Measurements from ENCODE around the gene FBLIM1. TPM values are rescaled to one million over a fixed set of nuclear protein-coding genes. Genes with fewer than 3 reads are reported as not detected.
A peak's percentile ranks its signal among the peaks of the same experiment; 100 is the strongest.

Gene FBLIM1
- total RNA-seq, 1 donor from 2014 or later, result 198 TPM

DNA sequence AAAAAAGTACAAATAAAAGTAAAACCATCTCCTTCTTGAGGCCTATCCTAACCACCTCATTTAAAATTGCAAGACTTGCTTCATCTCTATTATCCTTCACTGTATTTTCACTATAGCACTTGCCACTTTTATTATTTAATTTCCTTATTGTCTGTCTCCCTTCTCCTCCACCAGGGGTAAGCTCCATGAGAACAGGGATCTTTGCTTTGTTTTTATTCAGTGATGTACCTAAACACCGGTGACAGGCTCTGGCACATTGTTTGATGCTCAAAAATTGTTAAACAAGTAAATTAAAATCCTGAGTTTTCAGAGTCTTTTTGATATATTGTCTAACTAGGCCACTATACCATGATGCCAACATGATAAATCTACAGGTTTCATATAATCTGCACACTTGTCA, 71.7 kb downstream of the FBLIM1 start:
- no peak for DNase-seq (ENCODE audit: low spot score)
- H3K9me3 Mint-ChIP-seq (ENCODE audit: unreplicated experiment), result no peaks in the 10 kb centered on the region
- H3K27me3 Mint-ChIP-seq (ENCODE audit: unreplicated experiment), result peaks cover 9% of the 10 kb centered on the region
- peaks cover 19% of the 10 kb centered on the region for H3K4me1 Mint-ChIP-seq (ENCODE audit: unreplicated experiment)
- H3K4me3 Mint-ChIP-seq (ENCODE audit: unreplicated experiment), result no peak overlapping the region
- no peak overlapping the region for H3K27ac Mint-ChIP-seq (ENCODE audit: unreplicated experiment)
- TF ChIP-seq, protein P1, sequence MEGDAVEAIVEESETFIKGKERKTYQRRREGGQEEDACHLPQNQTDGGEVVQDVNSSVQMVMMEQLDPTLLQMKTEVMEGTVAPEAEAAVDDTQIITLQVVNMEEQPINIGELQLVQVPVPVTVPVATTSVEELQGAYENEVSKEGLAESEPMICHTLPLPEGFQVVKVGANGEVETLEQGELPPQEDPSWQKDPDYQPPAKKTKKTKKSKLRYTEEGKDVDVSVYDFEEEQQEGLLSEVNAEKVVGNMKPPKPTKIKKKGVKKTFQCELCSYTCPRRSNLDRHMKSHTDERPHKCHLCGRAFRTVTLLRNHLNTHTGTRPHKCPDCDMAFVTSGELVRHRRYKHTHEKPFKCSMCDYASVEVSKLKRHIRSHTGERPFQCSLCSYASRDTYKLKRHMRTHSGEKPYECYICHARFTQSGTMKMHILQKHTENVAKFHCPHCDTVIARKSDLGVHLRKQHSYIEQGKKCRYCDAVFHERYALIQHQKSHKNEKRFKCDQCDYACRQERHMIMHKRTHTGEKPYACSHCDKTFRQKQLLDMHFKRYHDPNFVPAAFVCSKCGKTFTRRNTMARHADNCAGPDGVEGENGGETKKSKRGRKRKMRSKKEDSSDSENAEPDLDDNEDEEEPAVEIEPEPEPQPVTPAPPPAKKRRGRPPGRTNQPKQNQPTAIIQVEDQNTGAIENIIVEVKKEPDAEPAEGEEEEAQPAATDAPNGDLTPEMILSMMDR (IDR thresholded peaks at IDR 0.05; ENCODE audit: unreplicated experiment), result no peak
- peaks cover 5% of the 10 kb centered on the region for H3K36me3 Mint-ChIP-seq (ENCODE audit: low read depth, unreplicated experiment)

DNA sequence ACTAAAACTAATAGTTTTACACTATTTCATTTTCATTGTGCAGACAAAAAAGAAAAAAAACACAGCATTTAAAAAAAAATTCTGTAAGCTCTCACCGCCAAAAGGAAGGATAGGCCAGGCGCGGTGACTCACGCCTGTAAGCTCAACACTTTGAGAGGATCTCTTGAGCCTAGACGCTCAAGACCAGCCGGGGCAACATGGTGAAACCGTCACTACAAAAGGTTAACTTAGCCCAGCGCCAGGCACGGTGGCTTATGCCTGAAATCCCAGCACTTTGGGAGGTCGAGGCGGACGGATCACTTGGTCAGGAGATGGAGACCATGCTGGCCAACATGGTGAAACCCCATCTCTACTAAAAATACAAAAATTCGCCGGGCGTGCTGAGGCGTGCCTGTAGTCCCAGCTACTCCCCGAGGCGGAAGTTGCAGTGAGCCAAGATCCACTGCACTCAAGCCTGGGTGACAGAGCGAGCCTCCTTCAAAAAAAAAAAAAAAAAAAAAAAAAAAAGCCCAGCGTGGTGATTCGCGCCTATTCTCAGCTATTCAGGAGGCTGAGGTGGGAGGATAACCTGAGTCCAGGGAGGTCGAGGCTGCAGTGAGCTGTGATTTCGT, 74.6 kb downstream of the FBLIM1 start:
- peaks cover 15% of the 10 kb centered on the region for H3K27me3 Mint-ChIP-seq (ENCODE audit: unreplicated experiment)
- peaks cover 5% of the 10 kb centered on the region for H3K36me3 Mint-ChIP-seq (ENCODE audit: low read depth, unreplicated experiment)
- H3K27ac Mint-ChIP-seq (ENCODE audit: unreplicated experiment), result no peak overlapping the region
- no peak overlapping the region for H3K4me3 Mint-ChIP-seq (ENCODE audit: unreplicated experiment)
- DNase-seq (ENCODE audit: low spot score), result no peak
- peaks cover 16% of the 10 kb centered on the region for H3K4me1 Mint-ChIP-seq (ENCODE audit: unreplicated experiment)
- TF ChIP-seq, protein P1 (IDR thresholded peaks at IDR 0.05; ENCODE audit: unreplicated experiment), result no peak
- no peaks in the 10 kb centered on the region for H3K9me3 Mint-ChIP-seq (ENCODE audit: unreplicated experiment)

DNA sequence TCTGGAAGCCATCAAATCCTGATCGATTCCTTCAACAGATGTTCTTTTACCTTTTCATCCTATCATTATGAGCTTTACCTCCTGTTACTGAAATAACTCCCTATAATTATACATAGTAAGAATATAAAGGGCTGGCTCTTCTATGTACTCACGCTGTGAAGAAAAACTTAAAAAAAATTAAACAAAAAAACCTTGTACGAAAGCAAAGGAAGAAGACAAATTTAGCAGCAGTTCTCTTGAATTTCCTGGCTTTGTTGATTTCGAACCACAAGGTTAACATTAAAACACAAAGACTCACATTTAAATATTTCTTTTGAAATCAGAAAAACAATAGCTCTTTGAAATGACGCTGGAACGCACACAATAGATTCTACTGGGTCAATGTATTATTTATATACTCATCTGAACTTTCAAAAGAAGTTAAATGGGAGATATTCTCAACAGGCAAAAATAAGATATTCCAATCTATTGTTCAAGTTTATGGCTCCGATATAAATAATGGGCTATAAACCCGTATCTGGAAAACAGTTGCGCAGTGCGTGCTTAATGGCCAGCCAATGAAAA, 75.3 kb downstream of the FBLIM1 start:
- H3K27me3 Mint-ChIP-seq (ENCODE audit: unreplicated experiment), result peaks cover 15% of the 10 kb centered on the region
- peaks cover 5% of the 10 kb centered on the region for H3K36me3 Mint-ChIP-seq (ENCODE audit: low read depth, unreplicated experiment)
- TF ChIP-seq, protein P1 (IDR thresholded peaks at IDR 0.05; ENCODE audit: unreplicated experiment), result no peak
- peak overlapping the region; percentile 95 for H3K4me3 Mint-ChIP-seq (ENCODE audit: unreplicated experiment)
- DNase-seq (ENCODE audit: low spot score), result no peak
- no peaks in the 10 kb centered on the region for H3K9me3 Mint-ChIP-seq (ENCODE audit: unreplicated experiment)
- peak overlapping the region; percentile 97 for H3K27ac Mint-ChIP-seq (ENCODE audit: unreplicated experiment)
- H3K4me1 Mint-ChIP-seq (ENCODE audit: unreplicated experiment), result peaks cover 16% of the 10 kb centered on the region

DNA sequence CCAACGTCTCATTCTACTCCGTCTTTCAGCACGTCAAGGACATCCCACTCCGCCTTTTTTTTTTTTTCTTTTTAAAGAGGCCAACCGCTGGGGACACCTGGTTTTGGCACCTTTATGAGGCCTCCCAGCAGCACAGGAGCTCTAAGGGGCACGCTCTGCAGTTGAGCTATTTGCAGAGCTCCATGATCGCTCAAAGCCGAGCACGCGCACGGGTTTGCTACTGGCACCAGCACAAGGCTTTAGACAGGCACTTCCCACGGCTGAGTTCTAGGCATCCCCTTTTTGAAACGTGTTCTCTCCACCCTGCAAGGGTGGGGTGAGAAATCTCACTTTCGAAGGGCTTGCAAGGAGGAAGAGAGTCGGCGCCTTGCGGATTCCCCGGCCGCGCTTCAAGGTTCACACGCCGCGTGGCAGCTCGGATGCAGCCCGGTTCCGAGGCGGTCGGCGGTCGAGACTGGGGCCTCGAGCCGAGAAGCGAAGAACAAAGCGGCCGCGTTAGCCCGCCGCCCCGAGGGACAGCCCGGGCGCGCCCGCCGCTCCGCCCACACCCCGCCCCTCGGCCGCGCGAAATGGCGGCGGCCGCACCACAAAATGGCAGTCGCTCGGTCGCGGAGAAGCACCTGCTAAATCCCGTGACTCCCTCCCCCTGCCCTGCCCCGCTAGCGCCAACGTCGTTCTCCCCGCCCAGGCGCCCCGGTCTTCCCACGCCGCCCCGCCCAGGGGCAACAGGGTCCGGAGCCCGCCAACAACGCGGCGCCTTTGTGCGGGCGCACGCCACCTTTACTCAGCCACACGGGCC, 76.0 kb downstream of the FBLIM1 start:
- TF ChIP-seq, protein P1 (IDR thresholded peaks at IDR 0.05; ENCODE audit: unreplicated experiment), result no peak
- no peaks in the 10 kb centered on the region for H3K9me3 Mint-ChIP-seq (ENCODE audit: unreplicated experiment)
- peaks cover 15% of the 10 kb centered on the region for H3K27me3 Mint-ChIP-seq (ENCODE audit: unreplicated experiment)
- H3K4me1 Mint-ChIP-seq (ENCODE audit: unreplicated experiment), result peaks cover 16% of the 10 kb centered on the region
- peak overlapping the region; percentile 95 for H3K4me3 Mint-ChIP-seq (ENCODE audit: unreplicated experiment)
- H3K36me3 Mint-ChIP-seq (ENCODE audit: low read depth, unreplicated experiment), result peaks cover 5% of the 10 kb centered on the region
- DNase-seq (ENCODE audit: low spot score), result peak; percentile 89
- H3K27ac Mint-ChIP-seq (ENCODE audit: unreplicated experiment), result peak overlapping the region; percentile 97
